ENCODE data around the gene PPM1A. TPM values are rescaled to one million over a fixed set of nuclear protein-coding genes. Genes with fewer than 3 reads are reported as not detected.

Gene PPM1A
- total and polyA plus RNA-seq, 2 of the 13 experiments (the other 11 are each of a cell fraction or from before 2014, with no cell fraction given), result 23.3 to 29.8 TPM

DNA sequence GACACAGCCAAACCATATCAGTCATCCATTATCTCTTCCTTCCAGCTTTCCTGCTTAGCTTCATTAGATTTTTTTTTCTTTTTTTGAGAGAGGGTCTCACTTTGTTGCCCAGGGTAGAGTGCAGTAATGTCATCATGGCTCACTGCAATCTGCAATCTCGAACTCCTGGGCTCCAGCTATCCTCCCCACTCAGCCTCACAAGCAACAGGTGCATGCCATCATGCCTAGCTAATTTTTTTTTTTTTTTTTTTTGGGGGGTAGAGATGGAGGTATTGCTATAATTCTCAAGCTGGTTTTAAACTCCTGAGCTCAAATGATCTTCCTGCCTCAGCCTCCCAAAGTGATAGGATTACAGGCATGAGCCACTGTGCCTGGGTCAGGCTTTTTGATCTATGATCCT, 38.3 kb upstream of the PPM1A start:
- H3K79me2 ChIP-seq (ENCODE audit: insufficient read depth, low read length), result no peaks in the 10 kb centered on the region
- no peak overlapping the region for H3K4me2 ChIP-seq (ENCODE audit: low read depth, low read length)
- CTCF ChIA-PET (ENCODE audit: low intra/inter-chr PET ratio, low total read pairs), result no interaction called here
- H3K9ac ChIP-seq (ENCODE audit: insufficient read depth, low read depth, low read length), result no peak overlapping the region
- H3K4me3 ChIP-seq (replicated peaks in 1 of 3; ENCODE audit: insufficient read depth in 1 of 3, low read depth in 2 of 3, low read length in 3 of 3), result no peak overlapping the region
- no peak for FAIRE-seq
- DNase-seq (ENCODE audit: low spot score), result no peak
- H4K20me1 ChIP-seq (ENCODE audit: insufficient read depth, low read length), result no peaks in the 10 kb centered on the region
- H3K9me3 ChIP-seq (ENCODE audit: low read length), result no peaks in the 10 kb centered on the region
- intact Hi-C loops (cut with micrococcal nuclease; ENCODE audit: unreplicated experiment), result no loop called here
- POLR2A ChIA-PET, result no interaction called here
- no TSS peak for BruUV-seq (replicated peaks)
- H3K27ac ChIP-seq (ENCODE audit: extremely low read length, insufficient read depth, low read length), result no peak overlapping the region
- 0% methylated on average over 1 of the region's 1 CpG for WGBS (ENCODE audit: low lambda C conversion rate)
- H3K36me3 ChIP-seq (replicated peaks in 1 of 2; ENCODE audit: control insufficient read depth in 1 of 2, insufficient read depth in 2 of 2, low read length in 2 of 2), result no peaks in the 10 kb centered on the region
- in situ Hi-C loops (cut with HindIII; ENCODE audit: extremely low pct_ligation_motif_present, low pct_unique_long_range_greater_than_20kb), result no loop called here
- TF ChIP-seq AFF4 (CRISPR knock-in tag; IDR thresholded peaks at IDR 0.05) (no peak), BHLHE40 (IDR thresholded peaks at IDR 0.05; ENCODE audit: low read length) (no peak), ZNF572 (CRISPR knock-in tag; IDR thresholded peaks at IDR 0.05) (no peak), ZNF7 (CRISPR knock-in tag; IDR thresholded peaks at IDR 0.05) (no peak), ZNF3 (CRISPR knock-in tag; IDR thresholded peaks at IDR 0.05) (no peak), ZNF333 (CRISPR knock-in tag; IDR thresholded peaks at IDR 0.05; ENCODE audit: borderline replicate concordance) (no peak), PHF8 (CRISPR knock-in tag; IDR thresholded peaks at IDR 0.05) (no peak), ZNF44 (CRISPR knock-in tag; IDR thresholded peaks at IDR 0.05) (no peak), ARID3A (IDR thresholded peaks at IDR 0.05; ENCODE audit: low read depth, low read length) (no peak), ZFP36L2 (CRISPR knock-in tag; IDR thresholded peaks at IDR 0.05) (no peak), RAD51 (IDR thresholded peaks at IDR 0.05; ENCODE audit: borderline replicate concordance) (no peak), RCOR2 (CRISPR knock-in tag; IDR thresholded peaks at IDR 0.05) (no peak), SCMH1 (CRISPR knock-in tag; IDR thresholded peaks at IDR 0.05; ENCODE audit: borderline replicate concordance) (no peak), ZFYVE20 (CRISPR knock-in tag; IDR thresholded peaks at IDR 0.05; ENCODE audit: borderline replicate concordance, low read depth) (no peak)
- ATAC-seq, result no peak
- no peaks in the 10 kb centered on the region; a peak in 2 of 5 replicates for H3K27me3 ChIP-seq (ENCODE audit: control insufficient read depth in 1 of 2, insufficient read depth in 2 of 2, low read length in 2 of 2)
- H2AFZ ChIP-seq (ENCODE audit: low read length), result no peak overlapping the region
- no peaks in the 10 kb centered on the region for H3K4me1 ChIP-seq (ENCODE audit: insufficient read depth, low read length)
